ENCODE data around the gene CCDC85C.
A peak's percentile ranks its signal among the peaks of the same experiment; 100 is the strongest.

Gene CCDC85C

DNA sequence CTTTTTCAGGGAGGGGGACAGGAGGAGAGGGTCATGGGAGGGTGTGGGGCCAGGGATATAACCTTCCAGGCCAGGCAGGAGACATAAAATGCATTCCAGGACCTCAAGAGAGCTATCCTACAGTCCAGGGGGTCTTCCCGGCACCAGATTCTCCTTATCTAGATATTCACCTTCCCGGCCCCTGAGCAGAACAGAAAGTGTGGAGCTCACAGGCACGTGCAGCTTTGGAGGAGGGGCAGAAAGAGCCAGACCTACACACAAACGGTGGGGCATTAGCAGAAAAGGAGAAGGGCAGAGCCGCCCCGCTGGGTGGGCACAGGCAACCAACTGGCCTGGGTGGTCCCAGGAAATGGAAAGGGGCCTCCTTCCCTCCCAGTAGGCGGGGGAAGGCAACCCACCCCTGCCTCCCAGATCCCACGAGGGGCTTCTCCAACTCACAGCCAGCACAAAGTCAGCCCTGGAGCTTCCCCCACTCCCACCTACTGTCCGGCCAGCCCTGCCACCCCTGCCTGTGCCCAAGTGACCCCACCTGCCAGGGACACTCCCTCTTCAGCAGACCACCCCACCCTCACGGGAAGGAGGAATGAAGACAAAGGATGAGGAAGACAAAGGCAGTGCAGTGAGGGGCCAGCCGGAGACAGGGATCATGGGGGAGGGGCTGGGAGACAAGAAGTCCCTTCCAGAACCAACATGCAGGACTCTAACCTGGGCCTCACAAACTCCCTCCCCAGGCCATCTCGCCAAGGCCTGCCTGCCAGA lies 33.3 kb downstream of the CCDC85C start:
- FAIRE-seq = no peak

DNA sequence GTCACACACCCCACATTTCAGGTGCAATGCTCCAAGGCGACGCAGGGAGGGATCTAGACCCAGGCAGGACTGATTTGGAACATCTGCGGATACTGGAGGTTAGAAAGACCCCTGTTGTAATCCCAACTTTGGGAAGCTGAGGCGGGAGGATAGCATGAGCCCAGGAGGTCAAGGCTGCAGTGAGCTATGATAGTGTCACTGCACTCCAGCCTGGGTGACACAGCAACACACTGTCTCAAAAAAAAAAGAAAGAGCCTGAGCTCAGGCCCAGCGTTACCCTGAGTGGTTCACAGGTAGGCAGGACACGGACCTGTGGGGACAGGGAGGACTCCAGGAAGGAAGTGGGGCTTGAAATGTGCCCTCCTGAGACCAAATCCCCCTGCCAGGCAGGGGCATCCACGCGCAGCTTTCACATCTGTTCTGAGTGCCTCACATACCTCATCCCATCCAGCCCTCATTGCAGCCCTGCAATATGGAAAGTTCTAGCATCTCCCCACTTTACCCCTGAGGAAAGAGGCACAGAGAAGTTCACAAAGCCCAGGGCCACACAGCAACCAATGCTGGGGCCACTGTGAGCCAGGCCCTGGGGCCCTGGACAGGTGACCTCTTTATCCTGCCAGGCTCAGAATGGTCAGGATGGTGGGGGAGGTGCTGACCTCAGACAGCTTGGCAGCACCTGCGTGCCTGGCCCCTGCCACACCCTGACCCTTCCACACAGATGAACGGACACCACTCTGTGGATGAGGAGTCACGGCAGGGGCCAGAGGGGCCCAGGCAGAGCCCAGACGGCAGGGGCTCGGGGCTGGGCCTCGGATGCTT lies 34.1 kb downstream of the CCDC85C start:
- no peak for FAIRE-seq

DNA sequence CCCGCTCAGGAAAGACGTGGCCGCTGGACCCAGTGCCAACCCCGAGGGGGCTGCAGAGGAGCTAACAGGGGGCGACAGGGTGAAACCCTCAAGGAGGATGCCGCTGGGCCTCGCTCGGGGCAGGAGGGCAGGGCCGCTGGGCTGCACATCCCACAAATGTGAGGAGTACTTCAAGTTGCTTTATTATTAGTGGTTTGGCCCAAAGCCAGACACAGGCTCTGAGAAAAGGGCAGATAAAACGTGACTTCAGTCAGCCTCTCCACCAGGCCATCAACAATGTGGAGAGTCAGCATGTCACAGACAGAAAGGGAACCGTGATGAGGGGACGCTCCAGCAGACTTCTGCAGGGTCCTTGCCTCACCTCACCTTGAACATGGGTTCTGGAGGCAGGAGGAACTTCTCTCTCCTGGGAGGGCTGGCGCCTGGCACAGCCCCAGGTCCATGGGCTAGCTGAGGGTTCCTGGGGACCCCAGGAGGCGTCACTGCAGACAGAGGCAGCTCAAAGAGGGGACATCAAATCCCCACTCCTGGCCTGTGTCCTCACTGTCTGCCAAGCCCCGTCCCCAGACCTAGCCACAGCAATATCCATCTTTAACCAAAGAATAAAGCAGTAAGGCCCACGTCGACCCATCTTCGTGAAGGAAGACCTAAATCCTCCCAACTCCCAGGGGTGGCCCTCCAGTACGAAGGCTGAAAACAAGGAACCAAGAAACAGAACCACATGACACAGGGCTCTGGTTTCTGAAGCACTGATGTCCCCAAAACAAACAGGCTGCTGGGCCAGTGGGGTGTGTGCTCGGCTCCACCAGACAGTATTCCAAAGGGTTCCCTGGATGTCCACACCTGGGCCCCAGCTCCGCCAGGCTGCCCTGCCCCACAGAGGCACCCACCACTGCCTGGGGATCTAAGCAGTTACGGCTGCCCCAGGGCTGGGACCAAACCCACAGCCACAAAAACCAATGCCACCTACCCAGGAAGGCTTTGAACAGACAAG lies 35.1 kb downstream of the CCDC85C start:
- no peak for FAIRE-seq

DNA sequence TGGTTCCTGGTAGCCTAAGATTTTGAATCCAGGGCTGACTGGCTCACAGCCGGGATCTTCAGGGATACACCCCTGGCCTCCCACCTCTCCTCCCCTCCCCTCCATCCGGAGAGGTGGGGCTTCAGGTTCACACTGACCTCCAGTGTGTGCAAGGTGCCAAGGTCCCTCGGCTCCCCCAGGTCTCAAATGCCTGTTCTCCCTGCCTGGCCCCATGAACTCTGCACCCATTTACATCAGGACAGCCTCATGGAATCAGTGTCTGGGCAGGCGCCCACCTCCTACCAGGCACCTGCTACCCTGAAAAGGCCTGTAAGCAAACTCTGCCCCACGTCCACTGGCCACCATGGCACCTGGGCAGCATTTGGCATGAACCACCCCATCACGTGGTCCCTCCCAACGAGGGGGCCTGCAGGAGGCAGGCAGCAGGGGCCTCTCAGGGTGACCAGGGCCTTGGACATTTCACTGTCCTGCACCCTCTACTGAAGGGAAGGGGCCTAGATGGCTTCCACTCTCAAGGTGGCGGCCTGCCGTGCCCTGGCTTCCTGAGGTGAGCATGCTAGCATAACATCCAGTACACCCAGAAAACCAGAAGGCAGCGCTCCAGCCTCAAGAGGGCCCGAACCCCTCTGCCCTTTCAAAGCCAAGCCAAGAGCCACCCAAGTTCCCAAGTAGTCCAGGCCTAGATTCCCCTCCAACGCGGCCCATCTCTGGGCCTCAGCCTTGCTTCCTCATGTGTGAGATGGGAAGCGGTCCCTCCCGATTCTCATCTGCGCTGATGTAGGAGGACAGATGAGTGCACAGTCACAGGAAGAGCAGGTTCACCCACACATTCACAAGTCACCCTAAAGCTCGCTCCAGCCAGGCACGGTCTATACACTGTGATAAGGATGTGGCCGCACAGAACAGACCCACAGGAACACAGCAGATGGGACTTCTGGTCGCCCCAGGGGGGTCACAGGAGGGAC lies 37.3 kb downstream of the CCDC85C start:
- no peak for FAIRE-seq

DNA sequence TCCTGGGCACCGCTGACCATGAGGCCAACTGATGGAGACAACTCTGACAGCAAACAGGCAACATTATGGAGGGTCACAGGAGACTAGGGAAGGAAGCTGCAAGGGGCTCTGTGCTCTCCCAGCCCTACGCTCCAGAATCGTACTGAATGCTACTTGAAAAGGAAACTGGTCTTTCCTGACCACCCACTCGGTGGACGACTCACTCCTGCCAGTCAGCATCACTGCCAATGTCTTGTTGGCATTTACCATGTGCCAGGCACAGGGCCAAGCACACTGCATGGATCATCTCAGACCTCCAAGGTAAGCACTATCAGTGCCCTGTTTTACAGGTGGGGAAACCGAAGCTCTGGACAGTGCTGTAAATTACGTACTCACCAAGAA lies 38.0 kb downstream of the CCDC85C start:
- FAIRE-seq = no peak

DNA sequence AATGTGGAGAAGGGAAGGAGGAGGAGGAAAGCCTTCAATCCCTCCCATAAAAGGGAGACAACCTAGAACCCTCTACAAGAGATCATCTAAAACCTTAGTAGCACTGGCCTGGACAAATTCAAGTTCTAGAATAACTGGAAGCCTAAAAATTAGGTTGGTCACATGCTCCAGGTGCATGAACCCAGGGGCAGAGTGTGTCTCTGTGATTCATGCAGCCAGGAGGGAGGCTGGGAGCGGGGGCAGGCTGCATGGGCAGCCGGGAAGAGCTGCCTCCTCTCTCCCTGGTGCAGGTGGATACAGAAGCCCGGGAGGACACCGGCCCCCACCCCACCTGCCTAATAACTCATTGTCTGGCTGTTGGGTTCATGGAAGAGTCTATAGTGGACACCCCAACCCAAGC lies 38.6 kb downstream of the CCDC85C start:
- no peak for FAIRE-seq

DNA sequence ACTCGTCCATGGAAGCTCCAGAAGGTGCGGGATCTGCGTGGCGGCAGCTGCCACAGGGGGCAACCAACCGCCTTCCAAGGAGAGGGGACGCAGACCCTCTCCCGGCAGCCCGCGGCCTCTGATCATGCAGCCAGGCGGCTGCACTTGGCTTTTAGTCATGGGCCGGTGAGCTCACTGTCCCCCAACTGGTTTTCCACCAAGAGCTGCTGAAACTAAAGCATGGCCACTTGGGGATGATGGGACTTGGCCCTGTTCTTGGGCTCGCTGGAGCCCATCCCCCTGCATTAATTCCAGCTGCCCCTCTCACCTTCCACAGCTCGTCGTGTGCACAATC lies 39.1 kb downstream of the CCDC85C start:
- no peak for FAIRE-seq

DNA sequence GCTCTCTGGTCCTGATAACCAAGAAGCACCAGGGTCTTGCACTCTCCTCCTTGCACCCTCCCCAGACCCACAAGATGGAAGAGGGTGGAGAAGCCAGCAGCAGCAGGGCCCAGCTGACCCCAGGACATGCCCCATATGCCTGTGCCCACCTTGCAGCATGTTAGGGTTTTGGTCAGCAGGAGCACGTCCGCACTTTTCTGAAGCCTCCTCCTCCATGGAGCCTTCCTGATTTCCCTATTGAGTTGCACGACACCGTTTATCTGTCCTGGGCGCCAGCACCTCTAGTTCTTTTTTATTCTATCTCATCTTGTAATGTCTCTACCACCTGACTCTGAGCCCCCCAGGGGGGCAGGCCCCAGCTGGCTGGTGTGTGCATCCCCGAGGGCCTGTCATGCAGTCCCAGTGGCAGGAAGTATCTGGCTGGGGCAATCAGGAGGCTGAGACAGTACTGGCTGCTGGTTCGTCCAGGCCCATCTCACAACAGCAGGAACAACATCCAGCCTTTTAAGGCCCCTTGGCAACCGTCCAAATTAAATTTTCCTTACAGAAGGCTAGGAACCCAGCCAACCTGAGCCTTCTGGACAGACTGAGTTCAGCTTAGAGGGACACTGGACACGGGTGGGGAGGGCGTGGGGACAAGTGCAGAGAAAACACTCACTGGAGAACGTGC lies 39.6 kb downstream of the CCDC85C start:
- no peak for FAIRE-seq

DNA sequence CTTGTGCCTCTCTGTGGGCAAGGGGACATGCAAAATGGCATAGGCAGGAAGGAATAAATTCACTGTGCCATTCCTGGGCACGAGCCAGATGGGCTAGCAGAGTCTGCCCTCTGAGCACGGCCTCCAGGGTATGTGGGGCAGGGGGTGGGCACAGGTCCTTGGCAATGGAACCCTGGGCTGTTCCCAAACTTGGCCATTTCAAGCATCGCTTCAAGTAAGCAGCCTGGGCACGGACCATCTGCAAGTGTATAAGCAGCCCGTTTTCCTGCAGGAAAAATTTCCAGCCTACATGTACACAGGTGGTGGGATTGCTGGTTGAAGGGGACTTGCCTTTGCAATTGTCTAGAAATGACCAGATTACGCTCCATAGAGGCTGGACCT lies 40.3 kb downstream of the CCDC85C start:
- FAIRE-seq = no peak

DNA sequence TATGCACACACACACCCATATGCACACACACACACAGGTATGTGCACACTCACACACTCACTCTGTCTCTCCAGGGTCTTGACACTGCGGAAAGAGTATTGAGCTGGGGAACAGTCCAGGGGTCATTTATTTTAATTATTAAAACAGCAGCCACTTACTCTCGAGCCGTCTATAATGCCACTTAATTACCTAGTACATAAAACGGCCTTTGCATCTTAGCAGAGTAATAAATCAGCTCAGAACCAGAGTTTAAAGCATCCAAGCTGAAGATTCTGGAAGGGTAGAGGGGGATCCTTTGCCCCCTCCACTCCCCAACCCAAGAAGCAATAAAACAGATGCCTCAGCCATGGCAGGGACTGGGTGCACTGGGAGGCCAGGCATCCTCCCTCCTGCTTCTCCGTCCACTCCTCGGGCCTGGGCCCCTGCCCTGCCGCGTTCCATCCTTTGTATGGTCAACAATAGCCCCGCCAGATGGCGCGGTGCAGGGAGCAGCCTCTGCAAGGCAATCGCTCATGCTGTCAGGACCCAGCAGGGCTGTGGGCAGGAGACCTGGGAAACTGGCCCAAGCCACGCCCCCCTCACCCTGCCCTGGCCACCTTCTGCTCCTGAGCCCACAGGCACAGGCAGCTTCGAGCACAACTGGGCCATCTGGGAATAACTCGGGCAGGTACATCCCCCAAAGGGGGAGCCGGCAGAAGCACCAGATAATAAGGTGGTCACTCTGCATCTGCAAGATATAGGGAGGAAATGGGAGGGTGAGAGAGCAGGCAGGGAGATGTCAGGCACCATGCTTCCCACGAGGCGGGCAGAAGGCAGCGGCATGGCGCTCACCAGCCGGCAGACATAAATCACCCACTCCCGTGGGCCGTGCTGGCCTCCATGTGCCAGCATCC lies 40.9 kb downstream of the CCDC85C start:
- FAIRE-seq = peak; percentile 31

DNA sequence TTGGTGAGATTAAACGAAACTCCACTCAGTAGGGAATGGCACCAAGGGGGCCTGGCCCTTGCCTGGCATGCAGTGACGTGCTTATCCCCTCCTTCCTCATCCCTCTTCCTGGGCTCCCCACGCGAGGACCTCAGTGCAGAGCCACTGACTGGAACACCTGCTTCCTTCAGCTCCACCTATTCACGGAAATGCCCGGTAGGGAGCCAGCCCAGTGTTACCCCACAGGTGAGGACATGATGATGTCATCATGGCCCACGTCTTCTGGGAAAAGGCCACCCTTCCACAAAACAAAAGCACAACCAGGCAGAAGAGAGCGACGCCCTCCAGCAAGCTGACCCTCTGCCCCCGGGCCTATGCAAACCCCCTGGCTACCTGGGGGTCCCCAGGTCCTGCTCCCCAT lies 42.1 kb downstream of the CCDC85C start:
- FAIRE-seq = no peak

DNA sequence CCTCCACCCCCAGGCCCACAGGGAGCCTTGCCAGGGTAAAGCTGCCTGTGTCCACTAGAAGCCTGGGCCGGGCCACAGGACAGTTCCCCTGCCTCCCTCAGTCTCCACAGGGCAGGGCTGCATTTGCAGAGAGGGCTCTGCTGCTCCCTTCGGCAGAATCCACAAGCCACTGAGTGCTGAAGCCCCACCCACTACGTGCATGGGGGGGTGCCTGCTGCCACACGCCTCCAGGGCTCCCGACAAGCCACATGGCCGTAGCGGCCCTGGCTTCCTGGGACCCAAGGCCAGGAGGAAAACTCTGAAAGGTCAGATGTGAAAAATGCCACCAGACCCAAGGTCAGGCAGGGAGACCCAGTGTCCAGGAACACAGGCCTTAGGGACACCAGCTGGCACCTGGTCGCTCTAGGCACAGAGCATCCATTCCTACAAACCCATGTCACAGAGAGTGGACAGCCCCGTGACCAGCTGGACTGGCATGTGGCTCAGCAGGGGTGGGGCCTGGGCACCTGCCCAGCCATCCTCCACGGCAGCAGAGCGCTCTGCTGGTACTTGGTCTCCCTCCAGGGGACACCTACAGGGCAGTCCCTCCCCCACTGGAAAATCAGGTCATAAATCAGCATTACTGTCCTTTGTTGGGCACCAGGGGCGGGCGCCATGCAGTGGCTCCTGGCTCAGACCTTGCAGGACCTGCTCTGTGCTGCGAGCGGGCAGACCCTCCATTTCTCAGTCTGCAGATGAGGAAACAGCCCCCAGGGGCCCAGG lies 42.9 kb downstream of the CCDC85C start:
- no peak for FAIRE-seq

DNA sequence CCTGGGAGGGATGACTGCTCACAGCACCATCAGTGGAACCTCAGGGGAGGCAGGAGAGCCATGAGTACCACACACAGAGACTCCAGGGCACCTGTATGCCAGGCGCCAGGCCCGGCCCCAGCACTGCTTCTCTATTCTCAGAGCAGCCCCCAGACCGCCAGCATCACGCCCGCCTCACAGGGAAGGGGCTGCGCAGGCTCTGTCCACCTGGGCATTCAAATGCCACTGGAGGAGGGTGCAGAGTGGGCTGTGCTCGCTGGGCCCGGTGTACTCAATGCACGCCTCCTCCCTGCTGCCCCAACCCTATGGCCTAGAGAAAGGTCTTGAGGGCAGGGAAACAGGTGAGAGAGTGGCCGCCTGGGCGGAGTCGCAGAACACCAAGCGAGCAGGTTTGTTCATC lies 43.6 kb downstream of the CCDC85C start:
- no peak for FAIRE-seq

DNA sequence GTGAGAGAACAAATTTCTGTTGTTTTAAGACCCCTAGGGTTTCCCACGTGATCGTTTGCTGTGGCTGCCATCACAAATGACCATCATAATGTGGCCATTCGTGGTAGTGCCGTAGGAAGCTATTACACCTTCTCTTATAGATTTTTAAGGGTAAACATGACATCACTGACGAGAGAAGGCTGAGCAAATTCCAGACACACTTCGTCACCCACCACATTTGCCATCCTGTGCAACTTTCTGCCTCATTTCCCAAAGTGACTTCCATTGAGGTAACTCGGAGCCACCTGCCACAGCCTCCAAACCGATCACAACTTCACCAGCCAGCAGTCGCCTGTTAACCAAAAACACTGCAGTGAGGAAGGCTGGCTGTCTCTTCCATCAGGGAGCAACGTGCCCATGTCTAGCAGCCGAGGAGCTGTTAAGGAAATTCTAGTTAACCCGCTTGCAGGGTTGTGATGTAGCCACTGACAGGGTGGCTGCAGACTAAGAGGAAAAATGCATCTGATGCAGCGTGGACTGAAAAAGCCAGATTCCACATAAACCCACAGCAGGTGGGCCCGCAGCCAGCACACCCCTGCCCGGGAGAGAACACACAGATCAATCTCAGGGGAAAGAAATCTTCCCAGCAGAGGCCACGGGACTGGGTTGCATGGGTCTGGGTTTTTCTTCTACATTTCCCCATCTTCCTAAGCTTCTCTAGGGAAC lies 44.6 kb downstream of the CCDC85C start:
- no peak for FAIRE-seq

DNA sequence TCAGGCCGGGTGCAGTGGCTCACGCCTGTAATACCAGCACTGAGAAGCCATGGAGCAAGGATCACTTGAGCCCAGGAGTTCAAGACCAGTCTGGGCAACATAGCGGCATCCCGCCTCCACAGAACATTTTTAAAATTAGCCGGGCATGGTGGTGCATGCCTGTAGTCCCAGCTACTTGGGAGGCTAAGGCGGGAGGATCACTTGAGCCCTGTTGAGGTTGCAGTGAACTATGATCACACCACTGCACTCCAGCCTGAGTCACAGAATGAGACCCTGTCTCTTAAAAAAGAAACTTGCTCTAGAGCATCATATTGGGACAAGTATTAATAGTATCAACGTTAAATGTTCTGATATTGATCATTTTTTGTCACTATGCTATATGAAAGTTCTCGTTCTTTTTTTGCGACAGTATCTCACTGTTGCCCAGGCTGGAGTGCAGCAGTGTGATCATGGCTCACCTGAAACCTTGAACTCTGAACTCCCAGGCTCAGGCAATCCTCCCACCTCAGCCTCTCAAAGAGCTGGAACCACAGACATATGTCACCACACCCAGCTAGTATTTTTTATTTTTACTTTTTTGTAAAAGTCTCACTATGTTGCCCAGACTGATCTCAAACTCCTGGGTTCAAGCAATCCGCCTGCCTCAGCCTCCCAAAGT lies 47.7 kb downstream of the CCDC85C start:
- FAIRE-seq = no peak

DNA sequence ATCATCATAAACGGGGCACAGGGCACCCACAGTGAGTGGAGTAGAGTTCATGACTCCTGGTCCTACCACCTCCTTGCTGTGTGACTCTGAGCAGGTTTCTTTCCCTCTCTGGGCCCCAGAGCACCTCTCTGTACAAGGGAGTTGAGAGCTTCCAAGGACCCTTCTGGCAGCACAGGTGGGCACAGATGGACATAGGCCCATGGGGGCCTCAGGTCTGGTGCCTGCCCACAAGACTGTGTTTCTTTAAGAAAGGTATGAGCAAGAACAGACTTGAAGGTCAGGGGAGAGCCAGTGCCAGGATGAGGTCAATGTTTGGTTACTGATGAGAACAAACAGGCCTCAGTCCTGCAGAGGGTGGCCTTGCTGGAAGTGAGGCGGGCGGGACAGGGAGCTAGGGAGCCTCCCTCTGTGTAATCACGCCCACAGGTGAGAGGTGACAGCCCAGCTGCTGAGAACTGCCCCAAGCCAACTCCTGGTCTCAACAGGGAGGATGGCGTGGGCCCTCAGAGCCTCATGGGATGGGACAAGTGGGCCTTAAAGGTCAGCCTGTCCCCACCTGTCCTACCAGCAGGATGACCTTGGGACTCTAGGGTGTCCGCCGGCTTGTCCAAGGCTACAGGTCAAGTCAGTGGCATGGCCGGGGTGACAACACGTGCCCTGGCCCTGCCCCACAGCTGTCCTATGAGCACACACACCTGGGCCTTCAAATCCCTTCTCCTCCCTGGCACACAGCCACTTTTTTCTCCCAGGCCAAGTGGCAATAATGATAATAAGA lies 49.1 kb downstream of the CCDC85C start:
- no peak for FAIRE-seq

DNA sequence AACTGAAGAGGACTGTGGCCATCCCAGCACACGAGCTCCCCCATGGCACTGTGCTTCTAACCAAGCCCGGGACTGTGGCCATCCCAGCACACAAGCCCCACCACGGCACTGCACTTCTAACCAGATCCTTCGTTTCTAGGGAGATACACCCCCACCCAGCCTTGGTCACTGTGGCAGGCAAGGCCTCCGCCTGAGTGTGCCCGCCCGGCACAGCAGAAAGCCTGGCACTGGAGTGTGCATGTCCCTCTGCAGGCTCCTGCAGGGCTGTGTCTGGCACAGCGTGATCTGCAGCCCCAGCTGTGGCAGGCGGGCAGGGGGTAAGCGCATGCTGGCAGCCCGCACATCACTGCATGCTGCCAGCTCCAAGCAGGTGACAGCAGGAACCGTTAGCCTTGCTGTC lies 49.8 kb downstream of the CCDC85C start:
- FAIRE-seq = no peak

Measured in endometrium (tissue), 2 donors.